Fibroblast of skin of abdomen (primary cell): Measurements from ENCODE around the gene HSPA13. TPM values are rescaled to one million over a fixed set of nuclear protein-coding genes. Genes with fewer than 3 reads are reported as not detected.
"Not testable (repeated sequence)": the region's sequence is repeated elsewhere in the genome, so short reads cannot be mapped to it uniquely, and the experiment has no call there.

ENCODE experiments used
- DNase-seq: peaks from one replicate; pipeline ENCODE4 v3.0.0-alpha.2; 2013
- polyA plus RNA-seq, 2 experiments: library from polyadenylated mRNA; unstranded; fragments of 120-200 nt; gene quantifications; one replicate each; pipeline ENCODE4 v1.2.1, GENCODE V29; 2013; ENCODE audit not compliant: insufficient read length in 2 of 2

Gene HSPA13
- polyA plus RNA-seq (2013, experiment 1 of 2; ENCODE audit: insufficient read length) = 59.0 TPM
- polyA plus RNA-seq (2013, experiment 2 of 2; ENCODE audit: insufficient read length) = 57.7 TPM

GRCh38 chr21:14382835-14383595 lies at the start of gene HSPA13:
Gene HSPA13, minus strand, starts transcription at chr21:14383146. Its CDS starts 27 bp downstream, at chr21:14383119.
- DNase-seq = peak; percentile 100

GRCh38 chr21:14418920-14419319 lies 36.0 kb upstream of the HSPA13 start:
- DNase-seq = no peak

DNA sequence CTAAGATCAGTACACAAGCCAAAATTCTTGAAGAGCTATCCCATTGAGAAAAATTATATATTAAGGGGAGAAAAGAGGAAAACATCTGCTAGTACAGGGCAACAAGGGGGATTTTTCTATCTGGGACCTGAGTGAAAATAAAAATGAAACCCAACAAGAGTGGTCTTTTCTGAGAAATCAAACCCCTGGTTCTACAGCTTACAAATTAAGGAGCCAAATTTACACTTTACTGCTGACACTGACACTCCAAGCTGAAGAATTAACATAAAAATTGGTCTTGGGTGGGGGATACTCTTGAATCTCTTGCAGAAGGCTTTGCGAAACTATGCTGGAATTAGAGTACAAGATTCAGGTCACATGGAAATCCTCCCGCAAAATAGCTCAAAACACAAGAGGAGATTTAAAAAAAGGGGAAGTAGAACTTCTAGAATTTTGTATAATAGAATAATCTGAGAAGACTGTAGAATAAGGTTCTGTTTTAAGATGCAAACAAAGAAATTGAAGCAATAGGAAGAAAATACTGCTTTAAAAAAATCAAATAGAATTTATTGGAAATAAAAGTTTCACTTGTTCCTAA lies 32.1 kb upstream of the HSPA13 start:
- no peak for DNase-seq

DNA sequence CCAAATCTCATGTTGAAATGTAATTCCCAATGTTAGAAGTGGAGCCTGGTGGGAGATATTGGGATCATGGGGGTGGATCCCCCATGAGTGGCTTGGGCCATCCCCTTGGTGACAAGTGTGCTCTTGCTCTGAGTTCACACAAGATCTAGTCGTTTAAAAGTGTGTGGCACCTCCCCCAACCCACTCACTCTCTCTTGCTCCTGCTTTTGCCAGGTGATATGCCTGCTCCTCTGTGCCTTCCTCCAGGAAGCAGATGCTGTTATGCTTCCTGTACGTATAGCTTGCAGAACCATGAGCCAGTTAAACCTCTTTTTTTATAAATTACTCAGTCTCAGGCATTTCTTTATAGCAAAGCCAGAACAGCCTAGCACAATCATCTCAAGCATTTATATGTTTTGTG lies 23.0 kb upstream of the HSPA13 start:
- DNase-seq = no peak

GRCh38 chr21:14405225-14405624 lies 22.3 kb upstream of the HSPA13 start:
- DNase-seq = no peak

- DNase-seq = peak; percentile 39
Observed at GRCh38 chr21:14403681-14404318, 20.9 kb upstream of the HSPA13 start.

- DNase-seq = no peak
Observed at GRCh38 chr21:14401217-14401616, 18.3 kb upstream of the HSPA13 start.

DNA sequence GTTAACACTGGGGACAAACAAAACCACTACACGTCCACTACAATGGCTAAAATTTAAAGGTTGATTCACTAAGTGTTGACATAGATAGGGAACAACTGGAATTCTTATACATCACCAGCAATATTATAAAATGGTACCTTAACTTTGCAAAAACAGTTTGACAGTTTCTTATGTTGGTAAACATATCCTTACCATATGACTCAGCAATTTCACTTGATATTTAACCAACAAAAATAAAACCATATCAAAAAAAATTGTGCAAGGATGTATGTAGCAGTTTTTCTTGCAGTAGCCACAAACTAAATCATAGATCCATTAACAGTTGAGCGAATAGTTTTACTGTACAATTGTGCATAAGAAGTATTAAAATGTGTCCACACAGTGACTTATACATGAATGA lies 5.3 kb upstream of the HSPA13 start:
- no peak for DNase-seq

- DNase-seq = no peak
Observed at GRCh38 chr21:14384453-14384852, 1.5 kb upstream of the HSPA13 start.

- DNase-seq = peak; percentile 11
Observed at GRCh38 chr21:14383596-14384180, 742 bp upstream of the HSPA13 start.

DNA sequence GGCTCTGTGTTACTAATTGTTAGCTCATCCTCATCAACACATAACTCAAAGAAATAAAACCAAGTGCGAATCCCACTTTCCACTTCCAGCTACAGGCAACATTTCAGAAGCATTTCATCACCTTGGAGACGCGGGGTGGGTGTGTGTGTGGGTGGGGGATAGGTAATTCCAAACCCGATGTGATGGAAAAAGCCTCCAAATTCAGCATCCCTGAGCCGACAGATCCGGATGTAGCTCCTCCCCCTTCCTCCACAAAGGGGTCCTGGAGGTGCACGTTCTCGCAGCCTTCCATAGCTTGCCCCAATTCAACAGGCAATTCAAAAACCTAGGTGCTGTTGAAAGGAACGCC lies 486 bp downstream of the HSPA13 start:
- DNase-seq = peak; percentile 41

GRCh38 chr21:14376854-14377253 lies 6.1 kb downstream of the HSPA13 start:
- no peak for DNase-seq

DNA sequence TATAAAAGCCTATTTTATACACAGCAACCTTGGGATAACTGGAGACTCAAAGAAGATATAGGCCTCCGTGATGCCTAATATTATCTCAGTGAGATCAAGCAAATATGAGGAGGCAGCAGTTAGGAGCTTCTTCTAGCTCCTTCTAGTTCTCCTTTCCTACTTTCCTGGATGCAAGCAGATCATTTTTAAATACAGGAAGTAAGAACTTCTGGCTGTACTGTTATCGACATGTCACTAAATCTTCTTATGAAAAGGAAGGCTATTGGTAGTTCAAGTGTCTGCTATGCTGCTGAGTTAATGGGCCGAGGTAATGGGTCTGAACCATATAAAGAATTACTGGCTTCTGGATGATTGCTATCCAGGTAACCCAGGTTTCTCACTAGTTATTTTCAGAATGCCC lies 15.9 kb downstream of the HSPA13 start:
- DNase-seq = no peak

GRCh38 chr21:14361958-14362357 lies 21.0 kb downstream of the HSPA13 start:
- peak; percentile 39 for DNase-seq

DNA sequence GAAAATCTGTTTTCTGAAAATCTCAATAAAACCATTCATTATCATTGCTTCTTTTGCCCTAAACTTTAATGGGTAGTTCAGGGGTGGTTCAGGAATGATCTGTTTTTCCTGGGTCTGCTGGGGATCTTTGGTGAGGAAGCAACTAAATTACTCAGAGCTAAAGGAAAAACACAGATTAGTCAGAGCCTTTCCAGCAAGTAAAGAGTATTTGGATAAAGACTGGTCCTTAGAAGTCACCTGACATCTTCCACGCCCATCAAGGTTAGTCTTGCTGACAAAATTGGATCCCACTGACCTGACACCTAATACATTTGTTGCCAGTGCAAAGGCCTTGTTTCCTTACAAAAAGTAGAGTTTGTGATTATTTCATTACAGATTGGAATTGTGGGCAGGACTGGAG lies 24.2 kb downstream of the HSPA13 start:
- no peak for DNase-seq

- no peak for DNase-seq
Observed at GRCh38 chr21:14356746-14357145, 26.2 kb downstream of the HSPA13 start.

DNA sequence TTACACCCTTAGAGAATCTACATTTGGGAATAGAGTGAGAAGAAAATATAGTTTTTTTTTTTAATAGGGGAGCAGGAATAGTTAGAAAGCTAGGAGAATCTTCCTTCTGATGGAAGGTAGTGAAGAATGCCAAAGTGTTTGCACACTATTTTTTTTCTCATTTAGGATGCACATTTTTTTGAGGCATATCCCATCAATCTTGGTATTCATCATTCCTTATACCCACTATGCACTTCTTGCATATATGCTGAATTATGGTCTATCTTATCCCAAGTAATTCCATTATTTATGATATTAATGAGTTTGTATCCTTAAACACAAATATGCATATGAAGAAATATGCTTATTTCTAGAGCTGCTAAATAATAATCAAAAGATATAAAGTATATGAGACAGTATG lies 28.4 kb downstream of the HSPA13 start:
- no peak for DNase-seq

DNA sequence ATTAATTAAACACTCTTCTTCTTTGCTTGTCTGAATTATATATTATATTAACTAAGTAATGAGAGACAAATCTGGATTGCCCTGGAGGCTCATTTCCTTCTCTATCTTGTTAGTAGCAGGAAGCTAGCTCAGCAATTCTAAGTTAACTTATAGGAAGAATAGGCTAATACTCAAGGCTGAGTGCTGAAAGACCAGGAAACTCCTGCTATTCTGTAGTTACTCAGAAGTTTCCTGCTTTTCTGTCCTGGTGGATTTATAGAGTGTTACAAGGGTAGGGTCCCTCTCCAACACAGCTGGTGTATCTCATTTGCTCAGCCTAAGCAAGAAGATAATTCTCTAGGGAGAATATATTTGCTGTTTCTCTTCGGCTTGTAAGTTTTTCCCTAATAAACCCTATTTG lies 29.2 kb downstream of the HSPA13 start:
- no peak for DNase-seq

GRCh38 chr21:14353231-14353630 lies 29.7 kb downstream of the HSPA13 start:
- DNase-seq = no peak

GRCh38 chr21:14327346-14327745 lies 55.6 kb downstream of the HSPA13 start:
- not testable (repeated sequence) for DNase-seq

DNA sequence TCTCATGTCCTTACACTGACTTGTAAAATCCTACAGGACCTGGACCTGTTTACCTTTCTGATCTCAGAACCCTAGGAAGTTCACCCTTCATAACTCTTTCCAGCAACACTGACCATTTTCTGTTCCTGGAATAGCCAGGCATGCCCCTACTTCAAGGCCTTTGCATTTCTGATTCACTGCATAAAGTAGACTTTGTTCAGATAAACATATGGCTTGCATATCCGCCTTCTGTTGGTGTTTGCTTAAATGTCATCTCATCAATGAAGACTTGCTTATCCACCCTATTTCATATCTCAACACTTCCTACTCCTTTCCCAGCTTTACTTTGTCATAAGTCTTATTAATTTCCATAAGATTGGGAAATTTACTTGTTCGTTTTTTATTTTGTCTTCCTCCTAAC lies 57.4 kb downstream of the HSPA13 start:
- no peak for DNase-seq
